GM18873 (cell line): ENCODE data around the gene RFT1.
A peak's percentile ranks its signal among the peaks of the same experiment; 100 is the strongest.

Experiments used
- ATAC-seq: cut with Tn5 transposase; IDR thresholded peaks from one replicate; pipeline ENCODE4 v1.9.1; 2021; ENCODE audit warnings: mild to moderate bottlenecking, moderate library complexity, moderate number of reproducible peaks; ENCODE audit not compliant: unreplicated experiment, low FRiP score

The RFT1 gene

GRCh38 chr3:53129344-53129743 is 891 bp downstream of the RFT1 start:
- ATAC-seq: no peak

GRCh38 chr3:53126601-53127000 is 3.6 kb downstream of the RFT1 start:
- ATAC-seq: no peak

- ATAC-seq: no peak
Measured at GRCh38 chr3:53123953-53124352, 6.3 kb downstream of the RFT1 start.

GRCh38 chr3:53123510-53123909 is 6.7 kb downstream of the RFT1 start:
- ATAC-seq: no peak

- no peak for ATAC-seq
Measured at GRCh38 chr3:53122933-53123305, 7.3 kb downstream of the RFT1 start.

GRCh38 chr3:53122255-53122932 is 7.8 kb downstream of the RFT1 start:
- ATAC-seq: no peak

- ATAC-seq: no peak
Measured at GRCh38 chr3:53120336-53120735, 9.9 kb downstream of the RFT1 start.

- ATAC-seq: no peak
Measured at GRCh38 chr3:53116956-53117355, 13.3 kb downstream of the RFT1 start.

GRCh38 chr3:53114412-53115074 is 15.7 kb downstream of the RFT1 start:
- ATAC-seq: no peak

- no peak for ATAC-seq
Measured at GRCh38 chr3:53114011-53114400, 16.2 kb downstream of the RFT1 start.

- no peak for ATAC-seq
Measured at GRCh38 chr3:53113293-53114010, 16.8 kb downstream of the RFT1 start.

- no peak for ATAC-seq
Measured at GRCh38 chr3:53111822-53112221, 18.4 kb downstream of the RFT1 start.

GRCh38 chr3:53109891-53110771 is 20.1 kb downstream of the RFT1 start:
- ATAC-seq: no peak

GRCh38 chr3:53109190-53109589 is 21.0 kb downstream of the RFT1 start:
- ATAC-seq: no peak

GRCh38 chr3:53104762-53105161 is 25.5 kb downstream of the RFT1 start:
- ATAC-seq: no peak

- ATAC-seq: no peak
Measured at GRCh38 chr3:53103397-53104296, 26.6 kb downstream of the RFT1 start.

- peak; percentile 72 for ATAC-seq
Measured at GRCh38 chr3:53102601-53103147, 27.6 kb downstream of the RFT1 start.

- no peak for ATAC-seq
Measured at GRCh38 chr3:53101956-53102355, 28.3 kb downstream of the RFT1 start.

- ATAC-seq: no peak
Measured at GRCh38 chr3:53100818-53101466, 29.3 kb downstream of the RFT1 start.
